Stimulated activated CD4-positive, alpha-beta T cell treated with anti-CD3 and anti-CD28 coated beads, Interleukin-2, amount 100 ng/mL, for 24 hours (primary cell): ENCODE data around the gene USP1.
A peak's percentile ranks its signal among the peaks of the same experiment; 100 is the strongest.

ENCODE experiments used
- DNase-seq, 2 donors: peaks; one replicate each; pipeline ENCODE4 v3.0.0-alpha.2; 2020

The USP1 gene

DNA sequence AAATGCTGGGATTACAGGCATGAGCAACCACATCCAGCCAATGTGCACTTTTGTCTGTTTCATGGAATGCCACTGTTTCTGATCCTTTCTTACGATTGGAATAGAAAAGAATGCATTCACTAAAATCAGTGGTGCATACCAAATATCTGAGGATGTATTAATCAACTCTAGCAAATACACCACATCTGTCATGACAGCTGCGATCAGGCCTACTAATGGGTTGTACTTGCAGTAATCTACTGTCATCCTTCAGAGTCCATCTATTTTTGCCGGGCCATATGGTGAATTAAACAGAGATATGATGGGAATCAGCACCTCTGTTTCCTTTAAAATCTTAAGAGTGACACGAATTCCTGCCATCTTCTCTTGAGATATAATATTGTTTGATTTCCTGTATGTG lies 8.5 kb upstream of the USP1 start:
- no peak for DNase-seq

DNA sequence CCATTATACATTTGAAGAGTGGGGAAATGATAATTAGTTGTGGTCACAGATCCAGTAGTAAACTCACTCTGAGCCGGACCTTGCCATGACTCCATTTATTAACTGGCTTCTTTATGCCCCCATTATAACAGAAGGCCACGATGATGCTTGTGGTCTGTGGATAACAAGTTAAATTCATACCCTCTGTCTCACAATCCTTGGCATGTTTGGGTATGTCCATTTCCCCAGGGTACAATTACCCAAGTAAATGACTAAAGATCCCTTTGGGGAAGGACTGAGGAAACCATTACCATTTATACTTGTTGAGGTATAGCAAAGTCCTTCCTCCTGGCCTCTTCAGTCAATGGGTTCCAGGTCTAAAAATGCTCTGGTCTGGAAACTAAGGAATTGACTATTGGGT lies 7.3 kb upstream of the USP1 start:
- DNase-seq, result no peak

- no peak for DNase-seq
Measured at GRCh38 chr1:62433861-62434617, 2.8 kb upstream of the USP1 start.

GRCh38 chr1:62434618-62435001 lies 2.2 kb upstream of the USP1 start:
- DNase-seq, result no peak

DNA sequence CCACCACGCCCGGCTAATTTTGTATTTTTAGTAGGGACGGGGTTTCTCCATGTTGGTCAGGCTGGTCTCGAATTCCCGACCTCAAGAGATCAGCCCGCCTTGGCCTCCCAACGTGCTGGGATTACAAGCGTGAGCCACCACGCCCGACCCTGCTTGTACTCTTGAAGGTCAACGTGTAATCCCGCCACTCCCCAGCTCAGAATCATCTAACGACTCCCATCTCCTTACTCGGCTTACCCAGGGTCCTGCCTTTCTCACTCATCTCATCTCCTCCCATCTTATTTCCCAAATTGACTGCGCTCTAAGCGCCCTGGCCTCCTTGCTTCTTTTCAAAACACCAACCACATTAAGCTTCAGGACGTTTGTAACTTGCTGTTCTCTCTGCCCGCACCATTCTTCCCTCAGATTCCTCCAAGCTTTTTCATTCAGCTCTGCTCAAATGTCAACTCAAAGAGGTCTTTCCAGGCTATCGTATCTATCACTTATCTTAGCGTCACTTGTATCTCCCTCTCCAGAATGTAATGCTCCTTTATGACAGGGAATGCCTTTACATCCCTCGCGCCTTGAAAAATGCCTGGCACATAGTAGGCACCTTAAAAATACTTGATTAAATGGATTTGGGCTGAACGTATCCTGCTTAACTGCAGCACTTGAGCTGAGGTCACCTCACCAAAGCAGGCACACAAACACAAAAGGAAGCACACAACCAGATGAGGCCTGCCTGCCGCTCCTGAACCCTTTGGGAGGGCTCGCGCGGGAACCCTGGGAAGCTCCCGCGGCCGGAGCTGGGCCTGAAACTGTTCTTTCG lies 1.4 kb upstream of the USP1 start:
- no peak for DNase-seq

- peak; percentile 94 to 95 for DNase-seq
Measured at GRCh38 chr1:62436039-62436465, 797 bp upstream of the USP1 start.

- DNase-seq, result peak in 1 of 2 donors; percentile 52
Measured at GRCh38 chr1:62437273-62437940, 558 bp downstream of the USP1 start.

DNA sequence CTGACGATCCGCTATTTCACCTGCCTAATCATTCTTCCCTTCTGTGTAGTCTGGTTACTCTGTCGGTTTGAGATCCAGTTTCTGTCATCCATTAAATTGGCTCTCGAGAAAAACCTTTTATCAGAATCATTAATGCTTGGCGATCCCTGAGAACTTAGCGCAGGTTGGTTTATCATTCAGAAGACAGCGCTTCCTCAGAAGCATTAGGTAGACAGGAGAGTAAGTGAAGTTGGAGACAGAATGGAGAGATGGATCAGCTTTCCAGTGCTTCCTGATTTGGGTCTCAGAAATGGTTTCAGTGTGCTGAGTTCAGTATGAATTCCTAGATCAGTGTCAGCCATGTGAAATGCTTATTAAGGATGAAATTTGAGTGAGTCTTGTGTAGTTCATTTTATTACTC lies 1.3 kb downstream of the USP1 start:
- no peak for DNase-seq

DNA sequence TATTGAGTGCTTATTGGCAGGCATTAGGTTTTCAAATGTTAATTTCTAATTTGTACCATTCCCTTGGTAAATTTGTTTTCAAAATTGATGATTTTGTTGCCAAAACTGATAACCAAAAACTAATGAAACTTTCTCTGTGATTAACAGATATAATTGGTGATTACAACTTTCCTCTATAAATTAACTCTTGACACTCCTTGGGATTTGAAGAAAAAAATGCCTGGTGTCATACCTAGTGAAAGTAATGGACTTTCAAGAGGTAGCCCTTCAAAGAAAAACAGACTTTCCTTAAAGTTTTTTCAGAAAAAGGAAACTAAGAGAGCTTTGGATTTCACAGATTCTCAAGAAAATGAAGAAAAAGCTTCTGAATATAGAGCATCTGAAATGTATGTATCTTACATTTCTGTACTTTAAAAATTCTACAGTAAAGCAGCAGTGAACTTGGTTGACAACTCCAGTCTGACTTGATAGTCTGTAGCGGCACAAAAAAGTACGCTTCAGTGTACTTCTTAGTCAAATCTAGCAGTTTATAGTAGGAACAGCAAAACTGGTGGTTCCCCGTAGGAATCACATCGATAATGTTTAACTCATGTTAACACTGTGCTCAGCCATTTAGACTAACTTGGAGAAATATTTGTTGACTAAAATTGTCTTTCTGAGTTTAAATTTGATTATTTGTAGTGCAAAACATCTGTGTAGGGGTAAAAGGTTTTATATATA lies 3.0 kb downstream of the USP1 start:
- DNase-seq, result no peak

- DNase-seq, result no peak
Measured at GRCh38 chr1:62444701-62445100, 7.9 kb downstream of the USP1 start.

GRCh38 chr1:62448221-62448933 lies 11.5 kb downstream of the USP1 start:
- DNase-seq, result no peak

GRCh38 chr1:62450301-62450700 lies 13.5 kb downstream of the USP1 start:
- DNase-seq, result no peak

DNA sequence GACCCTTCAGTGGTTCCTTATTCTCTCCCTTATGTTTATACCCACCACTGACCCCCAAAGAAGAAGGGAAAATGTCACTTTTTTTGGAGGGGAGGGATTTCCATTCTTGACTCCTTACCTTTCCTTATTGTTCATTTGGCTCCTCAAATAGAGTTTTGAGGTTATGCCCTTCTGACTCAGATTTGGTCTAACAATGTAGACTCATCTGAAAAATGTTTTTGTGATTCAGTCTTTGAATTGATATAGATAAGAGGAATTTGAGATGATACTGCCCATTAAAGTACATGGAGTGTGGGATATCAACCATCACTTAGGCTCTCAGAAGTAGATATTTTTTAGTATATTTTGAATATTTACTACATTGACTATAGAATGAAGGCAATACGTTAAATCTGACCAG lies 16.1 kb downstream of the USP1 start:
- no peak for DNase-seq

- no peak for DNase-seq
Measured at GRCh38 chr1:62457955-62458354, 21.1 kb downstream of the USP1 start.

DNA sequence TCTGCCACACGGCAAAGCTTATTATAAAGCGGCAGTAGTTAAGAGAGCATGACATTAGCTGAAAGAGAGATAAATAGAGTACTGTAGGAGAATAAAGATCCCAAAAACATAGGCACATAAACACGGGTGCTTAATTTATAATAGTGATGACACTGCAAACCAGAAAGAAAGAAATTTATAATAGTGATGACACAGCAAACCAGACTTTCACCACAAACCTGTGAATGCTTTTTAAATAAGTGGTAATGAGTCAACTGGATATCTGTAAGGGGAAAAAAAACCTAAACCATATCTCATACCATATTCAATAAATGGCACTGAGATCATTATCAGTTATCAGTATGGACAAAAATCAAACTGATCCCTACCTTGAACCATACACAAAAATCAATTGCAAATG lies 25.5 kb downstream of the USP1 start:
- DNase-seq, result no peak

- no peak for DNase-seq
Measured at GRCh38 chr1:62467092-62467491, 30.2 kb downstream of the USP1 start.

DNA sequence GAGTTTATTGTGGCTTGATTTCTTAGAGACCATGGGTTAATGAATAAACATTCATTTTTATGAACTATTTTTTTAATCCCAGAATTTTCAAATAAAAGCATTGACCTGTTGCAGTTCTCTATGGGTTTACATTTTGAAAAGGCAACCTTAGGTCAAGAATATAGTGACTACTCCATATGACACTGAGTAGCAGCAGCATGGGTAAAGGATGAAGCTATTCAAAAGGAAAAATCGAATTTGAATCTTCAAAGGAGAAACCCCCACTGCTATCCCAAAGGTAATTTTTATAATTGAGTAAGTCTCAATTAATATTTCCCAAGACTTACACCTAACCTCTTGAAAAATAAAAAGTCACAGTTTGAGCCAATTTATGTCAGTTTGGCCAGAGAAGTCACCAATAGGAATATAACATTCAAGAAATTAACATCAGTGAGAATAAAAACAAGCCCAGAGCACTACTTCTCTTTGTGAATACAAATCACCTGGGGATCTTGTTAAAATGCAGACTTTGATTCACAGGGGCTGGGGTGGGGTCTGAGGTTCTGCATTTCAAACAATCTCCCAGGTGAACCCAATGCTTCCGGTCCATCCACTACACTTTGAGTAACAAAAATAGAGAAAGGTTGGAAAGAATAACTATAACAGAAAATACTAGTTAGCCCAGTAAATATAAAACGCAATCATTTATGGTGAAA lies 39.8 kb downstream of the USP1 start:
- DNase-seq, result no peak

- DNase-seq, result no peak
Measured at GRCh38 chr1:62481681-62482080, 44.8 kb downstream of the USP1 start.

- DNase-seq, result no peak
Measured at GRCh38 chr1:62484824-62485468, 48.1 kb downstream of the USP1 start.

DNA sequence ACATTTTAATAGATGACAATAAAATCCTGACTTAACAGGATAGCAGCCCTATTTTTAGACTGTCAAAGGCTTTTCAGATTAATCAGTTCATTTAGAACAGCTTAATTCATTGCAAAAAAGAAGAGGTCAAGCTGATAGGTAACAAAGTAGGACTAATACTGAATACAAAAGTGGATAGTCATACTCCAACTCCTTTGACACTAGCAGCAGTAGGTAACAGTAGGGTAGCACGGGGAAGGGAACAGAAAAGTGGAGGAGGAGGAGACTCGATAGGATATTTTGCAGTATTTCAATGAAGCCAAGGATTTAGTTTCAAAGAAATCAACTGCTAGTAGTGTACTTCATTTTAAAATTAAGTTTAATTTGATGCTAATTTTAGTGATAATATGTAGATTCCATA lies 51.1 kb downstream of the USP1 start:
- DNase-seq, result no peak

DNA sequence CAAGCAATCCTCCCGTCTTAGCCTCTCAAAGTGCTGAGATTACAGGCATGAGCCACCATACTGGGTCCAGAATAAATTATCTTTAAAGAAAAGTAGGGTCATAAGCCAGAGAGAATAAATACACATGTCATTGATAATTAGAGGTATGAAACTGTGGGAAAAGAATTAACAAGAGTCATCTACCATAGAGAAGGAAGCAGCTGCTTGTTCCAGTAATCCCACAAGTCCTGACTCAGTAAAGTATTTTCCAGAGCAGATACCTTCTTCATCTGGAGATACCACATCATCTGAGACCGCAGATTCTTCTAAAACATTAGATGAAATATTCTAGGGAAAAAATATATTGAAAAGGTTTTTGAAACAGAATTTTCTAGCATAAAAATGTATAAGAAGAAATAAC lies 55.7 kb downstream of the USP1 start:
- DNase-seq, result no peak
